HG03565 (cell line): ENCODE data around the gene SEC14L3.

Source experiments
- ATAC-seq: cut with Tn5 transposase; IDR thresholded peaks from one replicate; pipeline ENCODE4 v1.9.1; 2021; ENCODE audit warnings: mild to moderate bottlenecking, moderate library complexity; ENCODE audit not compliant: unreplicated experiment

SEC14L3 gene

DNA sequence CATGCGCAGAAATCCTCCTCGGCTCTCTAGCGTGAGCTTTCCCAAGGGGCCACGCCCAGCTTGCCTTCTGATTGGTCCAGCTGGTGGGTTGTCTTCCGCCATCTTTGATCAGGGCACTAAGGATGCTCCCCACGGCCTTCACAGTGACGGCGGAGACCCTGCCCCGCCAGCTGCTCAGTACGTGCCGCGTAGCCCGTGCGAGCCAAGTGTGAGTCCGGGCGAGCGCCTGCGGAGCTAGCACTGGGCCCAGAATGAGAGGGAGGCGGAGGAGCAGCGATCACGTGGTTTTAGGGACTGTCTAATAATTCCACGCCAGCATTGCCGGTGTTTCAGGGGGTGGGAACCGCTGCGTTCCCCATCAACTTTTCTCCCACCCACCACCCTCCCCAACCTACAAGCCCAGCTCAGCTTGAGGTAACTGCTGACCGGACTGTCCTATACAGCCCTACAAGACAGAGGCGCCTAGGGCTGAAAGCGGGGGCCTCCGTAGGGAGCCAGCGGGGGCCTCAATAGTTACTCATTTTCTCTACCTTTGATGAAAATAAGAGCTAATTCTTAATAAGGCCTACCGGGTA, 47.8 kb downstream of the SEC14L3 start:
- ATAC-seq: peak; percentile 79

DNA sequence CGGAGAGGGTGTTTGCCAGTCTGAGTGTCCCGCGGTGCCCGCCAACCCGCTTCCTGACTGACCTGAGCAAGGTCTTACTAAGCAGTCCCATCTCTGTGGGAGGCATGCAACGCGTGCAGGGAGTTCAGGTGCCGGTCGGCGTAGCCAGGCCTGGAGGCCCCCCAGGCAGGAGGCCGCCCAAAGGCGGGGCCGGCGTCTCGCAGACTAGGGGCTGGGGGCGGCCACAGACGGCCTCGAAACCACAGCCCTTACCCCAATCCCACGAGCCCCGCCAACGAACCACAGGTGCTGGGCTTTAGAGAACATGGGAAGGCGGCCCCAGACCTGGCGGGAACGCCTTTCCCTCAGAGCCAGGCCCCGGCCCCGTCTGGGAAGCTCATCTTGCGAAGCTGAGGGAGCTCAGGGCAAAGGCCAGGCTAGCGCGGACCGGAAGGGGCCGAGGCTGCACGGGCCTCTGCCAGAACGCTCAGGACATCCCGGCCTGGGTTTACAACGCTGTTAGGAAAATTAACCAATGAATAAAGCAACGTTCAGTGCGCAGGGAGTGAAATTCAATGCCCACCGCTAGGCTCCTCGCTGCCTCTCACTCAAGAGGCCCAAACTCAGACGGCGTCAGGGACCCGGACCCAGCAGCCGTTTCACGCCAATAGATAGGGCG, 48.4 kb downstream of the SEC14L3 start:
- ATAC-seq: peak; percentile 21

DNA sequence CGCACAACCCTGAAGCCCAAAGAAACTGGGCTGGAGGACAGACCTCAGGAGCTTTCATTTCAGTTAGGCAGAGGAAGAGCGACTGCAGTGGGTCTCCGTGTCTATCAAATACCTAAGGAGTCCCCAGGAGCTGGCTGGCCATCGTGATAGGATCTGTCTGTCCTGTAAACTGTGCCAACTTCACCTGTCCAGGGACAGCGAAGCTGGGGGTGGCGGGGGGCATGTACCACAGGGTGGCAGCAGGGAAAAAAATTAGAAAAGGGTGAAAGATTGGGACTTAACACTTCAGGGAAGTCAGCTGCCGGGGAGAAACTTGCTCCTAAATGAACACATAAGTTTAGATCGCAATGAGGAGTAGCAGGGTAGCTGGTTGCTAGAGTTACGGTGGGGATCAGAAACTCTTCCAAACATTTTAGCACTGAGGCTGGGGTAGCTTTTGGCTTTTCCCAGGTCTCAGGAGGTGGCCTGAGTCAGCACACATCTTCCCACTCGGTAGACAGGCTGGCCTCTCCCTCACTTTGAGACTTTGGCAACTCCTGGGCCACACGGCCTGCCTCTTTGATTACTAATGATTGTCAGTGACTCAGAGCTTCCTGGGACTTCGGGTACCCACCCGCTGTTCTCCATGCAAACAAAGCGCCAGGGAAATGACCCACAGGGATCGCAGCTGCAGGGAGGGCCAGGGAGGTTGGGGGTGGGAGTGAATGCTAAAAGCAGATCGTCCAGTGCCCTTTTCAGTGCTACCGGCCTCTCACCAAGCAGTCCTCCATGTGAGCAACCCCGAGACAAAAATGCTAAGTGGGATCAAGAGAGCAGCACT, 49.1 kb downstream of the SEC14L3 start:
- ATAC-seq: no peak

DNA sequence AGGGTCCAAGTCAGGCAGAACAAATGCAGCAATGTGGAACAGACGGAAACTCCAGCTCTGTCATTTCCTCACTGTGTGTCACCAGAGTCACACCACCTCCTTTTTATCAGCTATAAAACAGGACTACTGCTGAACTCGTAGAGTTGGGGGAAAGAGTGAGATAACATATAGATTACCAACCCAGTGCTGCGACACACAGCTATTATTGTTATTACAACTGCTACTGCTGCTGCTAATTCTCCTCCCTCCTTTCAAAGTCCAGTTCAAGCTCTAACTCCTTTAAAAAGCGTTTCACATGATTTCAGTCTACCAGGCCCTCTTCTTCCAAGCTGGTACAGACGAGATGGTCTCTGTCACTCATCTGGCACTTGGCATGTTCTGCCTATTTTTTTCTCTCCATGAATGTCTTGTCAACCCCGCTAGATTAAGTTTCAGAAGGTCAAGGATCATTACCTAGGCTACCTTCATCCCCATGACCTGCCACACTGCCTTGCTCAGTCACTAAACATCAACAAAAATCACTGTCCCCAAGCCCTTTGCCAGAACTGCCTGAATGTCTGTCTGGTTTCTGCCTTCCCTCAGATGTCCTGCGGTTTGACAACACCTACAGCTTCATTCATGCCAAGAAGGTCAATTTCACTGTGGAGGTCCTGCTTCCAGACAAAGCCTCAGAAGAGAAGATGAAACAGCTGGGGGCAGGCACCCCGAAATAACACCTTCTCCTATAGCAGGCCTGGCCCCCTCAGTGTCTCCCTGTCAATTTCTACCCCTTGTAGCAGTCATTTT, 49.9 kb downstream of the SEC14L3 start:
- no peak for ATAC-seq

DNA sequence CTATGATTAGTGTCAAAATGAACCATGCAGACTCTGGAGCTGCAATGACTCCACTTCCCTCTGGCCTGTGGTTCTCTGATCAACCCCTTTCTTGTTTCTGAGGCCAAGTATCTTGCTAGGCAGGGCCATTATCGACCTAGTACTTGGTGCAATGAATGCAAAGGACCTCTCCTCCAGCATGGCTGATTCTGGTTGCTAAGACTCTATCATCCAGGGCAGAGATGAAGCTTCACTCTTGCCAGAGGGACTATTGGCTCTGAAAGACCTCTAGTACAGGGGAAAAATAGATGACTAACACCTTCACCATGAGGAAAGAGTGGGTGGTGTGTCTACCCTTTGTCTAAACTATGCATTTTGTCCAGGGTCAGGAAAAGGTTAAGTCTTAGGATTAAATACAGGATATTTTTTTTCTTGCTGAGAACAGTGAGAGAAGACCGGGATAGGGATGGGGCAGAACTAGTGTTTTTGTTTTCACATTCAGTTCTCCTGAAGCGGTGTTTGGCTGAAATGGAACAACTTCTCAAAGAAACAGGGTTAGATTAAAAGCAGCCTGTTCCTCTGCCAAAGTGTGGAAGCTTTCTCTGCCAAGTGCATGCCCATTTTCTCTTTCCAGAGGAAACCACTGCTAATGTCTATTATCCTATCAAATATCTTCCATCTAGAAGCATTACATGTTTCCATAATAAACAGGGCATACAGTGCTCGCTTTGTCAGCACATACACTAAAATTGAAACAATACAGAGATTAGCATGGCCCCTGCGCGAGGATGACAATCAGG, 51.3 kb downstream of the SEC14L3 start:
- no peak for ATAC-seq

DNA sequence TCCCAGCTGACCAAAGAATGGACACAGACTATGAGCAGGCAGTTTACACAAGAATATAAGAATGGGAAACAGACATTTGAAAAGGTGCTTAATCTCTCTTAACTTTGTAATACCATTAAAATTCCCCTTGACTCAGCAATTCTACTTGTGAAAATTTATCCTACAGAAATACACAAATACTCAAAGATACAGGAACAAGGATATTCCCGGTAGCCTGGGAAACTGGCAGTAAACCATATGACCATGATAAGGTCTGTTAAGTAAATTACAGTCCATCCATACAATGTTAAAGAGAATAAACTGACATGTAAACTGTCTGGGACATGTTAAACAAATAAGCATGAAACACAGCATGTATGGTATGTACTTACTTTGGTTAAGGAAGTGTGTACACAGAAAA, 55.0 kb downstream of the SEC14L3 start:
- ATAC-seq: no peak

DNA sequence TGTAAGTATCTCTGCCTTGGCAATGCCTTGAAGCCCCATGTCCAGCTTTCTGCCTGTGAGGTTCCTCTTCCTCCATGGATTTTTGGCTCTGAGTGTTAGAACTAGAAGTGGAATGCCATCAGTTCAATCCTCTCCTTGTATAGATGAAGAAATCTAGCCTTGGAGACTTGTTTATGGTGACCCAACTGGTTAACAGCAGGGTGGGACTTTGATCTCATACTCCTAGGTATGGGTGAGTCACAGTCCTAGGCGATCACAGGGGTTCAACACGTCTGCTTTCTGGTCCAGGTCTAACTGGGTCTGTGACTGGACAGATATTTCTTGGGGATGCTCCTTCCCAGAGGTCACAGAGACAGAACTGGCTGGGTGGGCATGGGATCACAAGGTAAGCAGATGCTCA, 55.4 kb downstream of the SEC14L3 start:
- no peak for ATAC-seq

DNA sequence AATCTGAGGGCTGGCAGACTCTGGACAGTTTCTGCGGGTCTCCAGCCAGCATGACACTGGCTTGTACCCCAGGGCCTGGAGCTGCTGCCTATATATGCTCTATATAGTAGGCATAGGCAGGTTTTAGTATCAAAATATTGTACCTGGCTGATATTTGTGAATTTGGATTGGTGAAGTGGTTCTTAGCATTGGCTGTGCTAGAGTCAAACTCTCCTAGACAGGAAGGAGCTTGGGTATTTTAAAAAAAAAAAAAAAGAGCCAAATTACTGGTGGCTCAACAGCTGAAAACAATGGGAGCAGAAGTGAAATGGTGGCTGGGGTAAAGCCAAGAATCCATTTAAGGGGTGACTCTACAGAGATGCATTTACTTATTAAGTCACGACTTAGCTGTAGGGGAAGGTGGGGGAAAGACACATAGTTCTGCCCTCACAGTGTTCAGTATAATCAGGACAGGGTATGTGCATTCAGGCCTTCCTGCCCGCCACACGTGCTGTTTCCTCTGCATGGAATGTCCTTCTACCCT, 57.2 kb downstream of the SEC14L3 start:
- no peak for ATAC-seq

DNA sequence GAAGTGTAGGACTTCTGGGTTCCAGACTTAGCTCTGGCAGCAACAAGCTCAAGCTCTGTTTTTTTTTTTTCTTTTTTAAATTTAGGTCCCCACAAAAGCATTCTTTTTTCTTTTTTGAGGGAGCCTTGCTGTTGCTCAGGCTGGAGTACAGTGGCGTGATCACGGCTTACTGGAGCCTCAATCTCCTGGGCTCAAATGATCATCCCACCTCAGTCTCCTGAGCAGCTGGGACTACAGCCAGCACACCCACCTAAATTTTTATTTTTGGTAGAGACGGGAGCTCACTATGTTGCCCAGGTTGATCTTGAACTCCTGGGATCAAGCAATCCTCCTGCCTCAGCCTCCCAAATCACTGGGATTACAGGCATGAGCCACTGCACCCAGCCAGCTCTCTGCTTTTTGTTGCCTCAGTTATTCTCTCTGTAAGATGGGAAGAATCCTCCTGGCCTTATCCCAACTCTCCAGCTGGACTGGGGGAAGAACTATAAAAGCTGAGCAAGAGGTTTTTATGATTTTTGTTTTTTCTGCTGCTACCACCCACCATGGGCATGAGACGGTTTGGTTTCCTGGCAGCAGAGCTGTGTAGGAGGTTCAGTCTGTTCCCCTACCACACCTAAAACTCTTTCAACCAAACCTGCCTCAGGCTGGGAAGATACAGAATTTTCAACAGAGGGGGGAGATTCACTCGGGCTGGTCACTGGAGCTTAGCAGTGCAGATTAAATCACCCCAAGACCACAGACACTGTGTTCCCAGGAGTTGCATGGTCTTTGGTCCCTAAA, 57.9 kb downstream of the SEC14L3 start:
- ATAC-seq: no peak

DNA sequence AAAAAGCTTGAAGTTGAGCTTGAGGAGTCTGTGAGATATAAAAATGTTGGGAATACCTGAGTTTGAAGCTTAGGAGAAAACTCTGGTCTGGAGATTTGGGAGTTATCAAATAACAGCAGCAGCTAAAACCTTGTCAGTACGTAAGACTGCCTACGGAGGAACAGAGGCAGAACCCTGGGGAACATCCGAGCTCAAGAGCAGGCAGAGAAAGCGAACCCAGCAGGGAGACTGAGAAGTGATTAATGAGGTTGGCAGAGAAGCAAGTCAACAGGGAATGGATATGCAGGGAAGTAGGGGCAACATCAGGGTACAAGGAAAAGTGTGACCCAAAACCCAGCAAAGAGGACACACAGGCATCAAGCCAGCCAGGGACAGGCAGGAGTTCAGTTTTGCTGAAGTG, 58.8 kb downstream of the SEC14L3 start:
- no peak for ATAC-seq

DNA sequence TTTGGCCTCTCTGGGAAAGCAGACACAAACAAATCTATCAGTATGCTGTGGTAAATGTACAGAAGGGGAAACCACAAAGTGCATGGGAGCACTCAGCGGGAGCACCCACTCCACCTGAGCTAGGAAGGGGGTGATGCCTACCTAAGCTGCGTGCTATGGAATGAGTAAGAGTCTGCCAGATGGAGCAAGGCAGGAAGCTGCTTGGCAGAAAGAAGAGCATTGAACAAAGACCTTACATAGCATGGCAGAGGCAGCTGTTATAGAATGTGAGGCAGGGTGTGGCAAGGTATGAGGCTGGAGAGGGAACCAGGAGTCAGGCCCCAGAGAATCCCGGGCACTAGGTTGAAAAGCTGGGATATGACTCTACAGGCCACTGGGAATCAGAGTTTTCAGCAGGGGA, 60.0 kb downstream of the SEC14L3 start:
- ATAC-seq: no peak
